Prostate gland (tissue), 2 donors: Measurements from ENCODE around the gene MRPL9.

ENCODE experiments used
- CTCF ChIP-seq, 4 experiments: fragments of 200-600 bp in 2 of 4; fragments of 450-650 bp in 2 of 4; sonication (generic) in 2 of 4; IDR thresholded peaks; 1 replicate in 3 of 4; 2 replicates in 1 of 4; pipeline ENCODE4 v1.5.1; 2016 to 2019; ENCODE audit warnings: antibody characterized with exemption in 4 of 4, mild to moderate bottlenecking in 2 of 4, moderate library complexity in 2 of 4
- POLR2A ChIP-seq: fragments of 450-650 bp; IDR thresholded peaks from one replicate; pipeline ENCODE4 v1.6.1; 2016; ENCODE audit warnings: antibody characterized with exemption, mild to moderate bottlenecking

GRCh38 chr1:151729966-151730291 lies 33.4 kb downstream of the MRPL9 start:
- TF ChIP-seq CTCF (IDR thresholded peaks at IDR 0.05) (no peak), POLR2A (no peak)
